ENCODE results near the gene TBC1D10A.

Gene TBC1D10A

GRCh38 chr22:30321461-30321860, 5.3 kb downstream of the TBC1D10A start:
- no peak for DNase-seq (ENCODE audit: low spot score)
- no peak for FAIRE-seq

- DNase-seq (ENCODE audit: low spot score) (no peak), FAIRE-seq (no peak)
Measured at GRCh38 chr22:30320021-30320556, 6.7 kb downstream of the TBC1D10A start.

- DNase-seq (ENCODE audit: low spot score) = no peak
- no peak for FAIRE-seq
Measured at GRCh38 chr22:30318799-30319419, 7.8 kb downstream of the TBC1D10A start.

- DNase-seq (ENCODE audit: low spot score) = no peak
- FAIRE-seq = no peak
Measured at GRCh38 chr22:30317778-30318177, 9.0 kb downstream of the TBC1D10A start.

- no peak for DNase-seq (ENCODE audit: low spot score)
- no peak for FAIRE-seq
Measured at GRCh38 chr22:30315962-30316576, 10.7 kb downstream of the TBC1D10A start.

- no peak for FAIRE-seq
- DNase-seq (ENCODE audit: low spot score) = no peak
Measured at GRCh38 chr22:30314915-30315314, 11.8 kb downstream of the TBC1D10A start.

GRCh38 chr22:30313527-30314363, 13.0 kb downstream of the TBC1D10A start:
- no peak for FAIRE-seq
- no peak for DNase-seq (ENCODE audit: low spot score)

GRCh38 chr22:30312053-30312452, 14.7 kb downstream of the TBC1D10A start:
- no peak for FAIRE-seq

GRCh38 chr22:30310881-30311771, 15.6 kb downstream of the TBC1D10A start:
- FAIRE-seq = no peak
- no peak for DNase-seq (ENCODE audit: low spot score)

More at GRCh38 chr22:30312053-30312452, 14.7 kb downstream of the TBC1D10A start:
- no peak for DNase-seq (ENCODE audit: low spot score)

- FAIRE-seq = peak; percentile 40
- DNase-seq (ENCODE audit: low spot score) = no peak
Measured at GRCh38 chr22:30309951-30310741, 16.6 kb downstream of the TBC1D10A start.

- DNase-seq (ENCODE audit: low spot score) = no peak
- FAIRE-seq = no peak
Measured at GRCh38 chr22:30308518-30309230, 18.1 kb downstream of the TBC1D10A start.

GRCh38 chr22:30308093-30308492, 18.6 kb downstream of the TBC1D10A start:
- FAIRE-seq (no peak), DNase-seq (ENCODE audit: low spot score) (no peak)

- no peak for DNase-seq (ENCODE audit: low spot score)
- no peak for FAIRE-seq
Measured at GRCh38 chr22:30307041-30307574, 19.6 kb downstream of the TBC1D10A start.

- FAIRE-seq (no peak), DNase-seq (ENCODE audit: low spot score) (no peak)
Measured at GRCh38 chr22:30306627-30307011, 20.1 kb downstream of the TBC1D10A start.

- DNase-seq (ENCODE audit: low spot score) = no peak
- FAIRE-seq = no peak
Measured at GRCh38 chr22:30305906-30306626, 20.7 kb downstream of the TBC1D10A start.

- DNase-seq (ENCODE audit: low spot score) = no peak
- no peak for FAIRE-seq
Measured at GRCh38 chr22:30305519-30305905, 21.2 kb downstream of the TBC1D10A start.

GRCh38 chr22:30304495-30305244, 22.1 kb downstream of the TBC1D10A start:
- FAIRE-seq (no peak), DNase-seq (ENCODE audit: low spot score) (no peak)

GRCh38 chr22:30302810-30303138, 24.0 kb downstream of the TBC1D10A start:
- FAIRE-seq = peak; percentile 71
- DNase-seq (ENCODE audit: low spot score) = no peak
